GM12878 (cell line): ENCODE measurements around the gene ST13. TPM values are rescaled to one million over a fixed set of nuclear protein-coding genes. Genes with fewer than 3 reads are reported as not detected.

Experiments
- ATAC-seq: fragments of 200-7000 bp; cut with Tn5 transposase; 3 replicates; pipeline ENCODE4 v1.9.1; 2020; ENCODE audit warnings: mild to moderate bottlenecking, moderate library complexity
- BruUV-seq: library from RNA; stranded (reverse); fragments of 400-500 nt; replicated peaks from 2 replicates; lab custom pipeline; 2021; lab: Mats Ljungman, UMichigan
- CTCF ChIA-PET: fragments of 300-600 bp; sonication (Branson Sonifier 250); formaldehyde crosslinking; extraction: SDS; loops from one replicate; lab custom pipeline; 2021; ENCODE audit warnings: inconsistent platforms; lab: Yijun Ruan, JAX
- POLR2A ChIA-PET: fragments of 350-600 bp; formaldehyde crosslinking; extraction: SDS; loops from one replicate; lab custom pipeline; 2021; ENCODE audit warnings: inconsistent platforms; lab: Charles Lee
- RAD21 ChIA-PET: fragments of 300-600 bp; sonication (Branson Sonifier 250); formaldehyde crosslinking; loops from one replicate; lab custom pipeline; 2023; ENCODE audit warnings: antibody characterized with exemption; ENCODE audit not compliant: unreplicated experiment; lab: Charles Lee
- SMC1A ChIA-PET: fragments of 300-600 bp; sonication (Branson Sonifier 250); formaldehyde crosslinking; loops from one replicate; lab custom pipeline; 2023; ENCODE audit not compliant: unreplicated experiment, uncharacterized antibody; lab: Charles Lee
- DNase-seq: peaks from one replicate; pipeline ENCODE4 v3.0.0-alpha.2; 2011; ENCODE audit warnings: low read depth, low spot score
- FAIRE-seq: peaks from 3 replicates; lab custom pipeline; 2011; peaks lifted over from hg19 to GRCh38; lab: Jason Lieb, UNC
- H2AFZ ChIP-seq: 2 replicates; pipeline ENCODE4 v1.6.0; 2011; ENCODE audit warnings: low read depth, low read length, control low read depth; ENCODE audit not compliant: control insufficient read depth
- H3K27ac ChIP-seq: 2 replicates; pipeline ENCODE4 v1.5.1; 2011; ENCODE audit warnings: control low read depth; ENCODE audit not compliant: control insufficient read depth, insufficient read depth
- H3K27me3 ChIP-seq, 2 experiments: replicated peaks in 1 of 2; 2 replicates each; pipeline versions ENCODE4 v1.6.0 to v1.6.1; 2011; ENCODE audit warnings: low read length in 1 of 2; ENCODE audit not compliant: control insufficient read depth in 2 of 2, insufficient read depth in 2 of 2
- H3K36me3 ChIP-seq, 2 experiments: 2 replicates each; pipeline ENCODE4 v1.5.1; 2011; ENCODE audit warnings: low read length in 1 of 2; ENCODE audit not compliant: control insufficient read depth in 2 of 2, insufficient read depth in 2 of 2
- H3K4me1 ChIP-seq: 2 replicates; pipeline ENCODE4 v1.6.1; 2011; ENCODE audit warnings: mild to moderate bottlenecking, low read length, moderate library complexity, mixed read lengths; ENCODE audit not compliant: control insufficient read depth, insufficient read depth
- H3K4me2 ChIP-seq: 2 replicates; pipeline ENCODE4 v1.6.0; 2011; ENCODE audit warnings: control low read depth; ENCODE audit not compliant: control insufficient read depth, insufficient read depth
- H3K4me3 ChIP-seq: fragments of 200-600 bp; sonication (generic); 2 replicates; pipeline ENCODE4 v1.5.1; 2016
- H3K79me2 ChIP-seq: 2 replicates; pipeline ENCODE4 v1.6.0; 2011; ENCODE audit warnings: low read length; ENCODE audit not compliant: control insufficient read depth, insufficient read depth
- H3K9ac ChIP-seq: 2 replicates; pipeline ENCODE4 v1.8.0; 2011; ENCODE audit warnings: low read length, control low read depth, mixed read lengths; ENCODE audit not compliant: control insufficient read depth, insufficient read depth
- H3K9me3 ChIP-seq: replicated peaks from 3 replicates; pipeline ENCODE4 v1.5.1; 2011; ENCODE audit warnings: mild to moderate bottlenecking, low read length; ENCODE audit not compliant: control insufficient read depth, insufficient read depth
- H4K20me1 ChIP-seq: 2 replicates; pipeline ENCODE4 v1.6.0; 2011; ENCODE audit not compliant: control insufficient read depth, insufficient read depth
- FOXK2 ChIP-seq: fragments of 450-650 bp; IDR thresholded peaks from 2 replicates; pipeline ENCODE4 v1.6.1; 2017; ENCODE audit warnings: mild to moderate bottlenecking, moderate library complexity
- KLF5 ChIP-seq: fragments of 450-650 bp; IDR thresholded peaks from 2 replicates; pipeline ENCODE4 v1.6.1; 2014; ENCODE audit warnings: mild to moderate bottlenecking; ENCODE audit not compliant: partially characterized antibody
- MLLT1 ChIP-seq: fragments of 450-650 bp; IDR thresholded peaks from 2 replicates; pipeline ENCODE4 v1.6.1; 2016; ENCODE audit warnings: mild to moderate bottlenecking
- POLR2A ChIP-seq: IDR thresholded peaks from 2 replicates; pipeline ENCODE4 v1.6.1; 2011; ENCODE audit warnings: low read depth, mild to moderate bottlenecking, low read length
- POLR2AphosphoS2 ChIP-seq: IDR thresholded peaks from 2 replicates; pipeline ENCODE4 v1.6.1; 2011; ENCODE audit warnings: low read depth, mild to moderate bottlenecking, low read length, improper control_type of control experiment, moderate library complexity
- RFX5 ChIP-seq: IDR thresholded peaks from 2 replicates; pipeline ENCODE4 v1.6.1; 2011; ENCODE audit warnings: low read depth, low read length, improper control_type of control experiment
- SPI1 ChIP-seq: IDR thresholded peaks from 2 replicates; pipeline ENCODE4 v1.6.1; 2011; ENCODE audit warnings: low read depth, mild to moderate bottlenecking, low read length, moderate library complexity, borderline replicate concordance; ENCODE audit not compliant: insufficient read depth
- WGBS: methylation state at CpG from one replicate; pipeline ENCODE4 v1.1.6; 2016; ENCODE audit warnings: low lambda C conversion rate; ENCODE audit not compliant: insufficient replicate concordance, insufficient coverage; ENCODE audit errors: missing lambda C conversion rate; 5-methylcytosine and 5-hydroxymethylcytosine counted together
- in situ Hi-C: fragments of 300-500 bp; cut with MboI; formaldehyde crosslinking; loops from 9 replicates; pipeline ENCODE4 v1.14.3; 2018; ENCODE audit warnings: mixed read lengths
- intact Hi-C: fragments of 100-400 bp; cut with micrococcal nuclease; formaldehyde crosslinking; loops from one replicate; pipeline ENCODE4 v1.14.2; 2022; ENCODE audit not compliant: unreplicated experiment
- polyA plus RNA-seq, 11 experiments: library from polyadenylated mRNA; depleted of rRNA in 4 of 11; unstranded in 6 of 11; stranded (reverse) in 5 of 11; fragments of >200 nt; fragmentation: Nextera tagmentation in 4 of 11; fragmentation: Illumina TruSeq in 1 of 11; extraction: Ambion mirVana in 4 of 11; extraction: Trizol in 1 of 11; gene quantifications; 1 replicate in 1 of 11; 2 replicates in 10 of 11; pipeline versions ENCODE4 v1.2.1 to v1.2.3, GENCODE V29; 2011 to 2016; ENCODE audit warnings: inconsistent platforms in 2 of 11, missing spikeins in 2 of 11, low read depth in 1 of 11
- total RNA-seq, 4 experiments: library from RNA; depleted of rRNA in 3 of 4; stranded (reverse); fragments of >200 nt in 3 of 4; fragmentation: Illumina TruSeq in 1 of 4; extraction: Trizol in 1 of 4; gene quantifications; 2 replicates each; pipeline versions ENCODE4 v1.2.1 to v1.2.3, GENCODE V29; 2013 to 2021
- TF ChIP-seq, protein P1 (sequence below): fragments of 450-650 bp; IDR thresholded peaks from 2 replicates; pipeline ENCODE4 v1.6.1; 2016; ENCODE audit warnings: mild to moderate bottlenecking

The ST13 gene
- total and polyA plus RNA-seq, 10 of the 15 experiments (the other 5 are each of a cell fraction or from before 2014, with no cell fraction given): 52.5 to 286 (median 181) TPM

DNA sequence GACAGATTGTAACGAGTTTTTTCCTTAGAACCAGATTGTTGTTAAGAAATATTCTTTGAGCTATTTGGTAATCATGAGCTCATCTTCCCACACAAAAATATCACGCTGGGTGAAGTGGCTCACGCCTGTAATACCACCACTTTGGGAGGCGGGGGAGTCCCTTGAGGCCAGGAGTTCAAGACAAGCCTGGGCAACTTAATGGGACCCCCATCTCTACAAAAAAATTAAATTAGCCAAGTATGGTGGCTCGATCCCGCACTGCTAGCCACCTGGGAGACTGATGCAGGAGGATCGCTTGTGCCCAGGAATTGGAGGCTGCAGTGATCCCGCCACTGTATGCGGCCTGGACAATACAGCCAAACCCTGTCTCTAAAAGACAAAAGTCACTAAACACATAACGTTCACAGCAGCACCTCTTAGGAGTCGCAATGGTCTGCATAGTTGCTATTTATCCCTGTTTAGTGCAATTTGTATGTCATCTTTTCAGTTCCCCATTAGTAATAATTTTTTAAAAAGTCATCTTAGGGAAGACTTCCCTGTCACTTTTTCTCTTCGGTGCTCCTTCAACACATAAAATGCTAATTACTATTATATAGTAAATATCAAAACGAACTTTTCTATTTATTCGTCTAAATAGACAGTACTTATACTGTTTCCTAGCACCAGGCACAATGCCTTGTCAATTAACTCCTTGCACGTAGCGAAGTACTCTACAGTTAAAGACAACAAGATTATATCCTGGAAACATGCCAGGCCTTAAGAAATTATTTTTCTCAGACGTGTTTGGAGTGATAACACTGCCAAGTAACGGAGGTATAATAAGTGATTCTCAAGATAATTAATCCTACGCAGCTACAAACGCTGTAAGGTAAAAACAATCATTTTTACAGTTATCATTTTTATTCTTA, 1.1 kb downstream of the ST13 start:
- Histone ChIP-seq H3K79me2 (peaks cover 87% of the 10 kb centered on the region), H4K20me1 (no peaks in the 10 kb centered on the region), H3K27me3 (no peaks in the 10 kb centered on the region), H3K9me3 (no peaks in the 10 kb centered on the region), H3K36me3 (peaks cover 0 to 1% of the 10 kb centered on the region in 2 experiments; a peak in 1 of 4 replicates), H3K27ac (peak overlapping the region; percentile 96), H3K9ac (peak overlapping the region; percentile 95), H3K4me2 (peak overlapping the region; percentile 86), H3K4me1 (peaks cover 4% of the 10 kb centered on the region), H3K4me3 (peak overlapping the region; percentile 96), H2AFZ (peak overlapping the region; percentile 81)
- ATAC-seq (no peak), DNase-seq (no peak), FAIRE-seq (no peak)
- 19% methylated on average over 20 of the region's 20 CpGs for WGBS
- BruUV-seq: no TSS peak
- SMC1A ChIA-PET: interaction anchor here (0.9 to 3.3 kb wide), 10 partner anchors 26 to 418 kb away, joined by 3 to 14 read pairs (median 4); no protein-coding TSS in a partner anchor
- in situ Hi-C loops (no loop called here), intact Hi-C loops (no loop called here)
- RAD21 ChIA-PET: interaction anchor here (1.0 to 2.4 kb wide), 5 partner anchors 11 to 419 kb away, joined by 4 to 17 read pairs (median 5); partner anchors contain the start of gene SLC25A17
- CTCF ChIA-PET: interaction anchor here (0.6 to 3.9 kb wide), 7 partner anchors 11 to 172 kb away, joined by 3 to 15 read pairs (median 6); no protein-coding TSS in a partner anchor
- TF ChIP-seq MLLT1: peak; percentile 59; the same call in 1 of the 2 replicates
- TF ChIP-seq, protein P1, sequence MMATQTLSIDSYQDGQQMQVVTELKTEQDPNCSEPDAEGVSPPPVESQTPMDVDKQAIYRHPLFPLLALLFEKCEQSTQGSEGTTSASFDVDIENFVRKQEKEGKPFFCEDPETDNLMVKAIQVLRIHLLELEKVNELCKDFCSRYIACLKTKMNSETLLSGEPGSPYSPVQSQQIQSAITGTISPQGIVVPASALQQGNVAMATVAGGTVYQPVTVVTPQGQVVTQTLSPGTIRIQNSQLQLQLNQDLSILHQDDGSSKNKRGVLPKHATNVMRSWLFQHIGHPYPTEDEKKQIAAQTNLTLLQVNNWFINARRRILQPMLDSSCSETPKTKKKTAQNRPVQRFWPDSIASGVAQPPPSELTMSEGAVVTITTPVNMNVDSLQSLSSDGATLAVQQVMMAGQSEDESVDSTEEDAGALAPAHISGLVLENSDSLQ: 0 out of 2 replicates have a peak, but pooled peaks have one; percentile 20
- no peak for TF ChIP-seq RFX5
- TF ChIP-seq KLF5: no peak
- no peak for TF ChIP-seq POLR2A
- TF ChIP-seq SPI1: peak; percentile 59; the same call in 1 of the 2 replicates
- TF ChIP-seq FOXK2: no peak
- no peak for TF ChIP-seq POLR2AphosphoS2
- POLR2A ChIA-PET: interaction anchor here (0.6 to 6.2 kb wide), 6 partner anchors 28 to 352 kb away, joined by 3 to 41 read pairs (median 4); partner anchors contain the start of genes RBX1 and SLC25A17
